Jurkat, Clone E6-1 (cell line): ENCODE results near the gene COQ4. TPM values are rescaled to one million over a fixed set of nuclear protein-coding genes. Genes with fewer than 3 reads are reported as not detected.
"Not testable (repeated sequence)": the region's sequence is repeated elsewhere in the genome, so short reads cannot be mapped to it uniquely, and the experiment has no call there.

ENCODE experiments used
- DNase-seq: peaks from one replicate; pipeline ENCODE4 v3.0.0-alpha.2; 2011; ENCODE audit warnings: low read depth, low spot score
- H3K4me3 ChIP-seq: 2 replicates; pipeline ENCODE4 v1.5.1; 2011; ENCODE audit warnings: mild to moderate bottlenecking, low read length, control low read depth, moderate library complexity
- polyA plus RNA-seq: library from polyadenylated mRNA; unstranded; fragments of >200 nt; gene quantifications from one replicate; pipeline ENCODE4 v1.2.1, GENCODE V29; 2012; ENCODE audit warnings: missing spikeins; ENCODE audit not compliant: insufficient read length, insufficient read depth

Gene COQ4
- 34.2 TPM for polyA plus RNA-seq

- peak; percentile 90 for DNase-seq
- H3K4me3 ChIP-seq, result peak within 1 kb of the TSS; percentile 63
Observed at GRCh38 chr9:128322404-128323211, at the start of gene COQ4, which contains the start of gene TRUB2. TSS of gene COQ4 (plus strand) at chr9:128322839. CDS start at chr9:128322859, 20 bp downstream. TSS of gene TRUB2 (minus strand) at chr9:128322447. CDS start at chr9:128322408, 39 bp downstream.

- H3K4me3 ChIP-seq, result no peak overlapping the region
- no peak for DNase-seq
Observed at GRCh38 chr9:128274245-128274644, 48.4 kb upstream of the COQ4 start.

- no peak for DNase-seq
- peak within 1 kb of the TSS; percentile 88 for H3K4me3 ChIP-seq
Observed at GRCh38 chr9:128275198-128276007, 47.2 kb upstream of the COQ4 start, which contains the start of gene GOLGA2. TSS of gene GOLGA2 (minus strand) at chr9:128276007. CDS start at chr9:128275976, 31 bp downstream.

- DNase-seq, result peak; percentile 99
Observed at GRCh38 chr9:128276008-128276573, 46.5 kb upstream of the COQ4 start, which contains the start of gene SWI5. TSS of gene SWI5 (plus strand) at chr9:128276276.

GRCh38 chr9:128276574-128277270 lies 45.9 kb upstream of the COQ4 start:
- peak overlapping the region; percentile 88 for H3K4me3 ChIP-seq
- no peak for DNase-seq

More at GRCh38 chr9:128276008-128276573, 46.5 kb upstream of the COQ4 start, which contains the start of gene SWI5:
- peak within 1 kb of the TSS; percentile 88 for H3K4me3 ChIP-seq

GRCh38 chr9:128279088-128280073 lies 43.3 kb upstream of the COQ4 start:
- peak overlapping the region; percentile 15; the same call in 1 of the 2 replicates for H3K4me3 ChIP-seq
- DNase-seq, result not testable (repeated sequence)

GRCh38 chr9:128280084-128280622 lies 42.5 kb upstream of the COQ4 start:
- 0 out of 2 replicates have a peak overlapping the region, but pooled peaks have one; percentile 2 for H3K4me3 ChIP-seq
- DNase-seq, result peak; percentile 96

GRCh38 chr9:128282500-128282899 lies 40.1 kb upstream of the COQ4 start:
- no peak for DNase-seq

GRCh38 chr9:128285033-128285784 lies 37.4 kb upstream of the COQ4 start:
- no peak overlapping the region for H3K4me3 ChIP-seq
- DNase-seq, result no peak

More at GRCh38 chr9:128282500-128282899, 40.1 kb upstream of the COQ4 start:
- H3K4me3 ChIP-seq, result no peak overlapping the region

- no peak for DNase-seq
- H3K4me3 ChIP-seq, result no peak overlapping the region
Observed at GRCh38 chr9:128286440-128286839, 36.2 kb upstream of the COQ4 start.

- DNase-seq, result no peak
- no peak overlapping the region for H3K4me3 ChIP-seq
Observed at GRCh38 chr9:128288273-128289004, 34.2 kb upstream of the COQ4 start.

GRCh38 chr9:128292009-128292408 lies 30.6 kb upstream of the COQ4 start:
- no peak overlapping the region for H3K4me3 ChIP-seq
- DNase-seq, result no peak

- H3K4me3 ChIP-seq, result no peak overlapping the region
- DNase-seq, result peak; percentile 78
Observed at GRCh38 chr9:128293091-128293490, 29.5 kb upstream of the COQ4 start.

- DNase-seq, result no peak
- no peak overlapping the region for H3K4me3 ChIP-seq
Observed at GRCh38 chr9:128294142-128294541, 28.5 kb upstream of the COQ4 start.

GRCh38 chr9:128296340-128297220 lies 26.1 kb upstream of the COQ4 start:
- no peak for DNase-seq
- no peak overlapping the region for H3K4me3 ChIP-seq
